Bronchial epithelial cell (primary cell): Measurements from ENCODE around the gene APMAP. TPM values are rescaled to one million over a fixed set of nuclear protein-coding genes. Genes with fewer than 3 reads are reported as not detected.
"Not testable (repeated sequence)": the region's sequence is repeated elsewhere in the genome, so short reads cannot be mapped to it uniquely, and the experiment has no call there.

ENCODE experiments used
- DNase-seq: peaks from one replicate; pipeline ENCODE4 v3.0.0-alpha.2; 2010; ENCODE audit warnings: low read depth
- FAIRE-seq: peaks from 2 replicates; lab custom pipeline; 2011; peaks lifted over from hg19 to GRCh38; lab: Jason Lieb, UNC
- H3K27me3 ChIP-seq: 2 replicates; pipeline ENCODE4 v1.5.1; 2011; ENCODE audit warnings: low read length; ENCODE audit not compliant: control insufficient read depth, insufficient read depth
- H3K36me3 ChIP-seq: 2 replicates; pipeline ENCODE4 v1.5.1; 2011; ENCODE audit warnings: low read length; ENCODE audit not compliant: control insufficient read depth, insufficient read depth
- H3K4me3 ChIP-seq: 2 replicates; pipeline ENCODE4 v1.5.1; 2011; ENCODE audit warnings: mild to moderate bottlenecking, low read depth, low read length, control low read depth
- total RNA-seq: library from RNA; depleted of rRNA; stranded (reverse); fragments of >200 nt; gene quantifications from 2 replicates; pipeline ENCODE4 v1.2.1, GENCODE V29; 2014
- TF ChIP-seq, protein P1 (sequence below): IDR thresholded peaks from 2 replicates; pipeline ENCODE4 v1.5.1; 2011; ENCODE audit warnings: mild to moderate bottlenecking, moderate library complexity, low read length, control low read depth, inconsistent platforms; ENCODE audit not compliant: insufficient read depth, severe bottlenecking

The APMAP gene
- total RNA-seq, 1 donor from 2014 or later, result 207 TPM

DNA sequence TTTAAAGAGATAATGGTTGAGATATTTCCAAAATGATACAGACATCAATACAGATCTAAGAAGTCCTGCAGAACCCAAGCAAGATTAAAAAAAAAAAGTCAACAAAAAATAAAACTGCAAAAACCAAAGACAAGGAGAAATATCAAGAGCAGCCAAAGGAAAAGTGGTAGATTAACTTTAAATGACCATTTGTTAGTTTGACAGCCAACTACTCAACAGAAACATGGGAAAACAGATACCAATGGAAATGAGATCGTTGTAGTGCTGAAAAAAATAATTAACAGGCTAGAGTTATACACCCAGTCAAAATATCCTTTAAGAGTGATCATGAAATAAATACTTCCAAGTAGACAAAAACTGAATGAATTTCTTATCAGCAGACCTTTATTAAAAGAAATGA lies 10.5 kb upstream of the APMAP start:
- DNase-seq, result no peak
- FAIRE-seq, result no peak
- Histone ChIP-seq H3K27me3 (peaks cover 2% of the 10 kb centered on the region), H3K4me3 (no peak overlapping the region), H3K36me3 (no peaks in the 10 kb centered on the region)
- TF ChIP-seq, protein P1, sequence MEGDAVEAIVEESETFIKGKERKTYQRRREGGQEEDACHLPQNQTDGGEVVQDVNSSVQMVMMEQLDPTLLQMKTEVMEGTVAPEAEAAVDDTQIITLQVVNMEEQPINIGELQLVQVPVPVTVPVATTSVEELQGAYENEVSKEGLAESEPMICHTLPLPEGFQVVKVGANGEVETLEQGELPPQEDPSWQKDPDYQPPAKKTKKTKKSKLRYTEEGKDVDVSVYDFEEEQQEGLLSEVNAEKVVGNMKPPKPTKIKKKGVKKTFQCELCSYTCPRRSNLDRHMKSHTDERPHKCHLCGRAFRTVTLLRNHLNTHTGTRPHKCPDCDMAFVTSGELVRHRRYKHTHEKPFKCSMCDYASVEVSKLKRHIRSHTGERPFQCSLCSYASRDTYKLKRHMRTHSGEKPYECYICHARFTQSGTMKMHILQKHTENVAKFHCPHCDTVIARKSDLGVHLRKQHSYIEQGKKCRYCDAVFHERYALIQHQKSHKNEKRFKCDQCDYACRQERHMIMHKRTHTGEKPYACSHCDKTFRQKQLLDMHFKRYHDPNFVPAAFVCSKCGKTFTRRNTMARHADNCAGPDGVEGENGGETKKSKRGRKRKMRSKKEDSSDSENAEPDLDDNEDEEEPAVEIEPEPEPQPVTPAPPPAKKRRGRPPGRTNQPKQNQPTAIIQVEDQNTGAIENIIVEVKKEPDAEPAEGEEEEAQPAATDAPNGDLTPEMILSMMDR, result no peak

DNA sequence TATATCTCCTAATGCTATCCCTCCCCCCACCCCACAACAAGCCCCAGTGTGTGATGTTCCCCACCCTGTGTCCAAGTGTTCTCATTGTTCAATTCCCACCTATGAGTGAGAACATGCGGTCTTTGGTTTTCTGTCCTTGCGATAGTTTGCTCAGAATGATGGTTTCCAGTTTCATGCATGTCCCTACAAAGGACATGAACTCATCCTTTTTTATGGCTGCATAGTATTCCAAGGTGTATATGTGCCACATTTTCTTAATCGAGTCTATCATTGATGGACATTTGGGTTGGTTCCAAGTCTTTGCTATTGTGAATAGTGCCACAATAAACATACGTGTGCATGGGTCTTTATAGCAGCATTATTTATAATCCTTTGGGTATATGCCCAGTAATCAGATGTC lies 8.8 kb upstream of the APMAP start:
- not testable (repeated sequence) for H3K4me3 ChIP-seq, DNase-seq, FAIRE-seq, H3K36me3 ChIP-seq, H3K27me3 ChIP-seq

DNA sequence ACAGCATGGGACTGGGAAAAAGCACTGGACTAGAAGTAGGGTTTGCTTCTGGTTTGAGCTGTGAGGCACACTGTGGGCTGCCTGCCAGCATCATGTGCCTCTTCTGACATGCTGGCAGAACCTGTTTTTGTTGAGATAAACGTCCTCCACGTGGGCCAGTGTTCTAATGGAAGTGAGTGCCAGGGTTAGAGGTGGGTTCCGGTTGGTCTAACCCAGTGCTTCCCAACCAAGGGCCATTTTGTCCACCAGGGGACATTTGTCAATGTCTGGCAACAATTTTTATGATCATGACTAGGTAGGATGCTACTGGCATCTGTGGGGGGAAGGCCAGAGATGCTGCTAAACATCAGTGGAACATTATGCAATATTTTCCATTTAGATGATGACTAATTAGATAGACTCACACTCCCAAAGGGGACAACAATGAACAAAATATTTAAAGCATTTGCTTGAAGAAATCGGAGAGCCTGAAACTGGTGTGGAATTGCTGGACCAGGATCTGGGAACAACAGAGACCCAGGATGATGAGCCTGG lies 7.8 kb upstream of the APMAP start:
- DNase-seq, result peak; percentile 90
- TF ChIP-seq, protein P1, result no peak
- Histone ChIP-seq H3K27me3 (peaks cover 2% of the 10 kb centered on the region), H3K4me3 (no peak overlapping the region), H3K36me3 (no peaks in the 10 kb centered on the region)
- peak; percentile 73 for FAIRE-seq

DNA sequence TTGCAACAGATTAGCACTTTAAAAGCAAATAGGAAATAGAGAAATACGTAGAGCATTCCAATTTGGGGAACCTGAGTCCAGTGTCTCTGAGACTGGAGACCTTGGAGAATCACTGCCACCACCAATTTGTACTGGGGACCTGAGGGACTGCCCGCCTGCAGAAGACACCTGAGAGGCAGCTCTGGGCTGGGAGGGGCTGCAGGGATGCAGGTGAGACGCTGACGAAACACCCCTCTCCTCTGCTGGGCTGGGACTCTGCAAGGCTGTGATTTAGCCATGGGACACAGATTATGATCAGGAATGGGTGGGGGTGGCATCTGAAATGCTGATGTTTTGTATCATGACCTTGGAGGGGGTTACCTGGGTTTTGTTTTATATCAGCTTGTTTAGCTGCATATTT lies 7.0 kb upstream of the APMAP start:
- Histone ChIP-seq H3K27me3 (peaks cover 2% of the 10 kb centered on the region), H3K36me3 (no peaks in the 10 kb centered on the region), H3K4me3 (no peak overlapping the region)
- FAIRE-seq (no peak), DNase-seq (no peak)
- TF ChIP-seq, protein P1, result no peak

DNA sequence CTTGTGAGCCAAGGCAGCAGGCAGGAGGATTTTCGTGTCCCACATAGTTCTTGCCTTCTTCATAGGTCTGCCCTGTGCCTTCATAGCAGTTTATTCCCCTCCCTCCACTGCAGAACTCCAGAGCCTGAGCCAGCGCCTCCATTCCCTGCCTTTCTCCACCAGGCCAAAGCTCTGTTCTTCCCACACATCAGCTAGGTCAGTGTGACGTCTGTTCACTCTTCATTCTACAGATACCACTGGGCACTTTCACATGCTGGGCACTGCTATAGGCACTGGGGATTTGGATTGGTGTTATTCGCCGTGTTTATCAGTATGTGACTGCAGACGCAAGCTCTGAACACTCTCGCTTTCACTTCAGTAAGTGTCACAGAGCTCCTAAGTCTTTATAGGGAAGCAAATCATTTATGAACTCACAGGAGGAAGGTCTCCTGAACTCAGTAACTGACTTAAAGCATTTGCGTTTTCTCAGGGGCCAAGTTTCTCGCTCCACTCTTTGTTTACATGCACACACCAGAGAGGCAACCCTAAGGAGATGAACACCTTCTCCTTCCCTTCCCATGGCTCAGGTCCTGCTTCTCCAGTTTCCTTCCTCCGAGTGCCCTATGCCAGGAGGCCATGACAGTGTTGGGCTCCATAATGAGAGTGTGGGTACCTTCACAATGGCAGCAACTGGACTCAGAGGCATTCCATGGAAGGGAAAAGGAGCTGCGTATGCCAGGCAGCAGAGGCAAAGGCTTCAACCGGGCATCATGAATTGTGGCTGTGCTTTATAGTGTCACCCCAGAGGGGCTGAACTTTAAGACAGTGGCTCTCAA lies 6.3 kb upstream of the APMAP start:
- TF ChIP-seq, protein P1, result no peak
- FAIRE-seq, result no peak
- H3K27me3 ChIP-seq, result peaks cover 2% of the 10 kb centered on the region
- no peaks in the 10 kb centered on the region for H3K36me3 ChIP-seq
- no peak overlapping the region for H3K4me3 ChIP-seq
- no peak for DNase-seq

DNA sequence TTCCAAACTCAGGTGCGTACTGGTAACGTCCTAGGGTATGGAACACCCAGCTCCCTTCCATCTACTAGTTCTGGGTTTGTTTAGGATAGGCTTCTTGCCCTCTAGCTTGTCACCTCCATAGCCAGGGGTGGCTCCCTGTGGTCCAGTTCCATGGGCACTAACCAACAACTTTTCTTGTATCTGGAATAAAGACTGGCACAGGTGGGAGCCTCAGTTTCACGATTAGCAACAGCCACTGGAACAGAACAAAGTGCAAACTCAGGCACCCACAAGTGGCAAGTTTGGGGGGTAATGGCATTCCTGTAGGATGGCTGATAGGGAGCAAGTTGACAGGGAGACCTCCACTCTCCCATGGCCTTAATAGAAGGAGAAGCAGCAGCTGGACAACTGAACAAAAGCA lies 5.6 kb upstream of the APMAP start:
- H3K36me3 ChIP-seq, result no peaks in the 10 kb centered on the region
- TF ChIP-seq, protein P1, result no peak
- no peak for DNase-seq
- FAIRE-seq, result no peak
- peaks cover 2% of the 10 kb centered on the region for H3K27me3 ChIP-seq
- no peak overlapping the region for H3K4me3 ChIP-seq
